ENCODE data around the gene LPP. TPM values are rescaled to one million over a fixed set of nuclear protein-coding genes. Genes with fewer than 3 reads are reported as not detected.

The LPP gene
- total RNA-seq, 1 donor from 2014 or later, result 1,791 TPM

- DNase-seq (ENCODE audit: low spot score in 2 of 2), result no peak
- intact Hi-C loops (cut with DNase I), result loop anchor here (5.0 kb wide), 1 partner anchor 372 kb away; no protein-coding TSS in a partner anchor
- Histone ChIP-seq H3K27me3 (no peaks in the 10 kb centered on the region), H3K27ac (peak overlapping the region in 1 of 2 donors; percentile 39), H3K4me3 (no peak overlapping the region), H3K9me3 (no peaks in the 10 kb centered on the region), H3K36me3 (no peaks in the 10 kb centered on the region), H3K4me1 (peaks cover under 1 to 40% of the 10 kb centered on the region in 2 donors)
- TF ChIP-seq CTCF (IDR thresholded peaks at IDR 0.05), result no peak
These were observed 420.9 kb downstream of the LPP start for GRCh38 chr3:188574885-188575284.

- H3K27ac ChIP-seq, result peak overlapping the region; percentile 39 to 85
- H3K4me3 ChIP-seq, result no peak overlapping the region
- TF ChIP-seq CTCF (IDR thresholded peaks at IDR 0.05), result no peak
- H3K27me3 ChIP-seq, result no peaks in the 10 kb centered on the region
- H3K36me3 ChIP-seq, result no peaks in the 10 kb centered on the region
- H3K4me1 ChIP-seq, result peaks cover 0 to 34% of the 10 kb centered on the region in 2 donors
- DNase-seq (ENCODE audit: low spot score in 2 of 2), result no peak
- no peaks in the 10 kb centered on the region for H3K9me3 ChIP-seq
- intact Hi-C loops (cut with DNase I), result loop anchor here (5.0 kb wide), 1 partner anchor 372 kb away; no protein-coding TSS in a partner anchor
These were observed 421.5 kb downstream of the LPP start for GRCh38 chr3:188575501-188575900.

- peaks cover 0 to 39% of the 10 kb centered on the region in 2 donors for H3K4me1 ChIP-seq
- DNase-seq (ENCODE audit: low spot score in 2 of 2), result no peak
- no peaks in the 10 kb centered on the region for H3K36me3 ChIP-seq
- H3K27me3 ChIP-seq, result no peaks in the 10 kb centered on the region
- H3K4me3 ChIP-seq, result no peak overlapping the region
- H3K27ac ChIP-seq, result peak overlapping the region; percentile 85
- TF ChIP-seq CTCF (IDR thresholded peaks at IDR 0.05), result no peak
- intact Hi-C loops (cut with DNase I), result loop anchor here (5.0 kb wide), 1 partner anchor 370 kb away; no protein-coding TSS in a partner anchor
- no peaks in the 10 kb centered on the region for H3K9me3 ChIP-seq
These were observed 423.6 kb downstream of the LPP start for GRCh38 chr3:188577539-188577938.

- peak overlapping the region; percentile 85 for H3K27ac ChIP-seq
- no peak for TF ChIP-seq CTCF (IDR thresholded peaks at IDR 0.05)
- no peaks in the 10 kb centered on the region for H3K36me3 ChIP-seq
- no peaks in the 10 kb centered on the region for H3K27me3 ChIP-seq
- H3K4me1 ChIP-seq, result peaks cover under 1 to 41% of the 10 kb centered on the region in 2 donors
- no peaks in the 10 kb centered on the region for H3K9me3 ChIP-seq
- intact Hi-C loops (cut with DNase I), result loop anchor here (5.0 kb wide), 1 partner anchor 369 kb away; no protein-coding TSS in a partner anchor
- peak; percentile 63 to 94 for DNase-seq (ENCODE audit: low spot score in 2 of 2)
- H3K4me3 ChIP-seq, result no peak overlapping the region
These were observed 424.8 kb downstream of the LPP start for GRCh38 chr3:188578576-188579363.

GRCh38 chr3:188580223-188580622 is 426.3 kb downstream of the LPP start:
- Histone ChIP-seq H3K9me3 (no peaks in the 10 kb centered on the region), H3K4me1 (peaks cover 6 to 50% of the 10 kb centered on the region in 2 donors), H3K27me3 (no peaks in the 10 kb centered on the region), H3K4me3 (no peak overlapping the region), H3K36me3 (no peaks in the 10 kb centered on the region), H3K27ac (peak overlapping the region; percentile 85)
- intact Hi-C loops (cut with DNase I), result loop anchor here (5.0 kb wide), 1 partner anchor 838 kb away; no protein-coding TSS in a partner anchor
- no peak for DNase-seq (ENCODE audit: low spot score in 2 of 2)
- no peak for TF ChIP-seq CTCF (IDR thresholded peaks at IDR 0.05)
